ENCODE results near the gene RRP9. TPM values are rescaled to one million over a fixed set of nuclear protein-coding genes. Genes with fewer than 3 reads are reported as not detected.

RRP9 gene
- total RNA-seq, 1 experiment from 2014 or later: 49.9 TPM

DNA sequence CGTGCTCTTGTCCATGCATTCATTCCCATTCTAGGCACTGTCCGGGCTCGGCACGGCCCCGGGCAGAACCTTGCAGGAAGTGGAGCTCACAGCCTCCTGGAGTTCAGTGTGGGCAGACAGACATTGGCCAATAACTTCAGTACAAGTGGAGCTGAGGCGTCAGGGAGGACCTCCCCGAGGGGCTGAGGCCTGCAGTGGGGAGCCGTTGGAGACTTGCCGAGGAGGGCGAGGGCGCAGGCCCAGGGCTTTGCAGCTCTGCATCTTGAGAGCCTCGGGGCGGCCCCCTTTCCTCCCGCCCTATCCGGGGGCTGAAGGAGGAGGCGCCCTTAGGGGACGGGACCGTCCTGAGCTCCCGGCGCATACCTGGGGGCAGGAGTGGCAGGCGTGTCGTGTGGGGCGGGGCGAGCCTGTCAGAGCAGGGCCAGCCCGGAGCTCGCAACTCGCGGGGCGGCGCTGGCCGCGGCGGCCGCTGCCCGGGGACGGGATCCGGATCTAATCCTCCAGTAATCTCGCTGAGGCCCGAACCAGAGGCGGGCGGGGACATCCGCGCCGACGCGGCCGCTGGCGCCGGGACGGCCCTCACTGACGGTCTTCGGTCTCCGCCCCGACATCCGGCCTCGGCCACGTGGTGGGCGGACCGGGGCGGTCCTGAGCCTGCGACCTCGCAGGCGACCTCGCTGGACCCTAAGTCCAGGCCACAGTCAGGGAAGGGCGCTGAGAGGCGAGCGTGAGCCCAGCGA is 41.3 kb upstream of the RRP9 start, which contains the start of gene ACY1 (continued):
- TF ChIP-seq IRF2 (CRISPR knock-in tag; IDR thresholded peaks at IDR 0.05; ENCODE audit: borderline replicate concordance, low read depth): no peak
- TF ChIP-seq, protein P1, sequence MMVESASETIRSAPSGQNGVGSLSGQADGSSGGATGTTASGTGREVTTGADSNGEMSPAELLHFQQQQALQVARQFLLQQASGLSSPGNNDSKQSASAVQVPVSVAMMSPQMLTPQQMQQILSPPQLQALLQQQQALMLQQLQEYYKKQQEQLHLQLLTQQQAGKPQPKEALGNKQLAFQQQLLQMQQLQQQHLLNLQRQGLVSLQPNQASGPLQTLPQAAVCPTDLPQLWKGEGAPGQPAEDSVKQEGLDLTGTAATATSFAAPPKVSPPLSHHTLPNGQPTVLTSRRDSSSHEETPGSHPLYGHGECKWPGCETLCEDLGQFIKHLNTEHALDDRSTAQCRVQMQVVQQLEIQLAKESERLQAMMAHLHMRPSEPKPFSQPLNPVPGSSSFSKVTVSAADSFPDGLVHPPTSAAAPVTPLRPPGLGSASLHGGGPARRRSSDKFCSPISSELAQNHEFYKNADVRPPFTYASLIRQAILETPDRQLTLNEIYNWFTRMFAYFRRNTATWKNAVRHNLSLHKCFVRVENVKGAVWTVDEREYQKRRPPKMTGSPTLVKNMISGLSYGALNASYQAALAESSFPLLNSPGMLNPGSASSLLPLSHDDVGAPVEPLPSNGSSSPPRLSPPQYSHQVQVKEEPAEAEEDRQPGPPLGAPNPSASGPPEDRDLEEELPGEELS (CRISPR knock-in tag; IDR thresholded peaks at IDR 0.05): peak; percentile 93
- TF ChIP-seq ZNF232 (CRISPR knock-in tag; IDR thresholded peaks at IDR 0.05): peak; percentile 93

DNA sequence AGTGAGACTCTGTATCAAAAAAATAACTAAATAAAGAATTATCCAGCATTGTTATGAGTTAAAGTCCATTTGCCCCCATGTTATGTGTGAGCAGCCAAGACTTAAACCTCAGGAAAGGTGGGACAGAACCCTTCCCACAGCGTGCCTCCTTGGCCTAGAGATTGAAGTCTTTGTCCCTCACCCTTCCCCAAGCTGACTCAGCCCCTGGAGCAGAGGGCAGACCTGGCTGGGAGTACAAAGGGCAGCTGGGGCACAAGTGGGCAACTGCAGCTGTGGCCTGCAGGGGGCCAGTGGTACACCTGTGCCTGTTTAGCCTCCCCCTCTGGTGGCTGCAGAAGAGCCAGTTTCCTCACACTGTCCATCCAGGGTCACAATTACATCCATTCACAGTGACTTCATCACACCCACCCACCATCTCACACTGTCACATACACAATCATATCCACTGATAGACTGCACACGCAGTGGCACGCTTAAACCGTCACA is 40.7 kb upstream of the RRP9 start:
- H3K4me3 Mint-ChIP-seq: peak overlapping the region; percentile 84
- CTCF ChIA-PET: interaction anchor here (0.6 to 4.4 kb wide), 30 partner anchors 9 to 403 kb away, joined by 3 to 60 read pairs (median 4); partner anchors contain the start of genes ABHD14A, ABHD14B, DUSP7 and GPR62
- POLR2A ChIA-PET: interaction anchor here (0.8 to 2.4 kb wide), 8 partner anchors 9 to 172 kb away, joined by 3 to 23 read pairs (median 6); partner anchors contain the start of genes ABHD14B, PCBP4, POC1A and RPL29
- peak; percentile 66 for DNase-seq (ENCODE audit: low spot score)
- H3K27me3 Mint-ChIP-seq (ENCODE audit: low read depth): peaks cover 9% of the 10 kb centered on the region
- peak overlapping the region; percentile 94 for H3K27ac Mint-ChIP-seq
- peaks cover 2% of the 10 kb centered on the region; the same call in 1 of the 2 replicates for H3K36me3 Mint-ChIP-seq
- ATAC-seq: peak; percentile 65
- H3K4me1 Mint-ChIP-seq: peaks cover 21% of the 10 kb centered on the region
- no peaks in the 10 kb centered on the region for H3K9me3 Mint-ChIP-seq
- TF ChIP-seq JUN (CRISPR knock-in tag; IDR thresholded peaks at IDR 0.05): no peak
- TF ChIP-seq, protein P2, sequence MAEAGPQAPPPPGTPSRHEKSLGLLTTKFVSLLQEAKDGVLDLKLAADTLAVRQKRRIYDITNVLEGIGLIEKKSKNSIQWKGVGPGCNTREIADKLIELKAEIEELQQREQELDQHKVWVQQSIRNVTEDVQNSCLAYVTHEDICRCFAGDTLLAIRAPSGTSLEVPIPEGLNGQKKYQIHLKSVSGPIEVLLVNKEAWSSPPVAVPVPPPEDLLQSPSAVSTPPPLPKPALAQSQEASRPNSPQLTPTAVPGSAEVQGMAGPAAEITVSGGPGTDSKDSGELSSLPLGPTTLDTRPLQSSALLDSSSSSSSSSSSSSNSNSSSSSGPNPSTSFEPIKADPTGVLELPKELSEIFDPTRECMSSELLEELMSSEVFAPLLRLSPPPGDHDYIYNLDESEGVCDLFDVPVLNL (CRISPR knock-in tag; IDR thresholded peaks at IDR 0.05; ENCODE audit: borderline replicate concordance, low read depth): no peak
- TF ChIP-seq, protein P3, sequence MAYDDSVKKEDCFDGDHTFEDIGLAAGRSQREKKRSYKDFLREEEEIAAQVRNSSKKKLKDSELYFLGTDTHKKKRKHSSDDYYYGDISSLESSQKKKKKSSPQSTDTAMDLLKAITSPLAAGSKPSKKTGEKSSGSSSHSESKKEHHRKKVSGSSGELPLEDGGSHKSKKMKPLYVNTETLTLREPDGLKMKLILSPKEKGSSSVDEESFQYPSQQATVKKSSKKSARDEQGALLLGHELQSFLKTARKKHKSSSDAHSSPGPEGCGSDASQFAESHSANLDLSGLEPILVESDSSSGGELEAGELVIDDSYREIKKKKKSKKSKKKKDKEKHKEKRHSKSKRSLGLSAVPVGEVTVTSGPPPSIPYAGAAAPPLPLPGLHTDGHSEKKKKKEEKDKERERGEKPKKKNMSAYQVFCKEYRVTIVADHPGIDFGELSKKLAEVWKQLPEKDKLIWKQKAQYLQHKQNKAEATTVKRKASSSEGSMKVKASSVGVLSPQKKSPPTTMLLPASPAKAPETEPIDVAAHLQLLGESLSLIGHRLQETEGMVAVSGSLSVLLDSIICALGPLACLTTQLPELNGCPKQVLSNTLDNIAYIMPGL (CRISPR knock-in tag; IDR thresholded peaks at IDR 0.05): no peak
- TF ChIP-seq, protein P4, sequence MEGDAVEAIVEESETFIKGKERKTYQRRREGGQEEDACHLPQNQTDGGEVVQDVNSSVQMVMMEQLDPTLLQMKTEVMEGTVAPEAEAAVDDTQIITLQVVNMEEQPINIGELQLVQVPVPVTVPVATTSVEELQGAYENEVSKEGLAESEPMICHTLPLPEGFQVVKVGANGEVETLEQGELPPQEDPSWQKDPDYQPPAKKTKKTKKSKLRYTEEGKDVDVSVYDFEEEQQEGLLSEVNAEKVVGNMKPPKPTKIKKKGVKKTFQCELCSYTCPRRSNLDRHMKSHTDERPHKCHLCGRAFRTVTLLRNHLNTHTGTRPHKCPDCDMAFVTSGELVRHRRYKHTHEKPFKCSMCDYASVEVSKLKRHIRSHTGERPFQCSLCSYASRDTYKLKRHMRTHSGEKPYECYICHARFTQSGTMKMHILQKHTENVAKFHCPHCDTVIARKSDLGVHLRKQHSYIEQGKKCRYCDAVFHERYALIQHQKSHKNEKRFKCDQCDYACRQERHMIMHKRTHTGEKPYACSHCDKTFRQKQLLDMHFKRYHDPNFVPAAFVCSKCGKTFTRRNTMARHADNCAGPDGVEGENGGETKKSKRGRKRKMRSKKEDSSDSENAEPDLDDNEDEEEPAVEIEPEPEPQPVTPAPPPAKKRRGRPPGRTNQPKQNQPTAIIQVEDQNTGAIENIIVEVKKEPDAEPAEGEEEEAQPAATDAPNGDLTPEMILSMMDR (IDR thresholded peaks at IDR 0.05): peak; percentile 55
- TF ChIP-seq, protein P5, sequence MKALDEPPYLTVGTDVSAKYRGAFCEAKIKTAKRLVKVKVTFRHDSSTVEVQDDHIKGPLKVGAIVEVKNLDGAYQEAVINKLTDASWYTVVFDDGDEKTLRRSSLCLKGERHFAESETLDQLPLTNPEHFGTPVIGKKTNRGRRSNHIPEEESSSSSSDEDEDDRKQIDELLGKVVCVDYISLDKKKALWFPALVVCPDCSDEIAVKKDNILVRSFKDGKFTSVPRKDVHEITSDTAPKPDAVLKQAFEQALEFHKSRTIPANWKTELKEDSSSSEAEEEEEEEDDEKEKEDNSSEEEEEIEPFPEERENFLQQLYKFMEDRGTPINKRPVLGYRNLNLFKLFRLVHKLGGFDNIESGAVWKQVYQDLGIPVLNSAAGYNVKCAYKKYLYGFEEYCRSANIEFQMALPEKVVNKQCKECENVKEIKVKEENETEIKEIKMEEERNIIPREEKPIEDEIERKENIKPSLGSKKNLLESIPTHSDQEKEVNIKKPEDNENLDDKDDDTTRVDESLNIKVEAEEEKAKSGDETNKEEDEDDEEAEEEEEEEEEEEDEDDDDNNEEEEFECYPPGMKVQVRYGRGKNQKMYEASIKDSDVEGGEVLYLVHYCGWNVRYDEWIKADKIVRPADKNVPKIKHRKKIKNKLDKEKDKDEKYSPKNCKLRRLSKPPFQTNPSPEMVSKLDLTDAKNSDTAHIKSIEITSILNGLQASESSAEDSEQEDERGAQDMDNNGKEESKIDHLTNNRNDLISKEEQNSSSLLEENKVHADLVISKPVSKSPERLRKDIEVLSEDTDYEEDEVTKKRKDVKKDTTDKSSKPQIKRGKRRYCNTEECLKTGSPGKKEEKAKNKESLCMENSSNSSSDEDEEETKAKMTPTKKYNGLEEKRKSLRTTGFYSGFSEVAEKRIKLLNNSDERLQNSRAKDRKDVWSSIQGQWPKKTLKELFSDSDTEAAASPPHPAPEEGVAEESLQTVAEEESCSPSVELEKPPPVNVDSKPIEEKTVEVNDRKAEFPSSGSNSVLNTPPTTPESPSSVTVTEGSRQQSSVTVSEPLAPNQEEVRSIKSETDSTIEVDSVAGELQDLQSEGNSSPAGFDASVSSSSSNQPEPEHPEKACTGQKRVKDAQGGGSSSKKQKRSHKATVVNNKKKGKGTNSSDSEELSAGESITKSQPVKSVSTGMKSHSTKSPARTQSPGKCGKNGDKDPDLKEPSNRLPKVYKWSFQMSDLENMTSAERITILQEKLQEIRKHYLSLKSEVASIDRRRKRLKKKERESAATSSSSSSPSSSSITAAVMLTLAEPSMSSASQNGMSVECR (CRISPR knock-in tag; IDR thresholded peaks at IDR 0.05; ENCODE audit: borderline replicate concordance): no peak
- no peak for TF ChIP-seq CREM (CRISPR knock-in tag; IDR thresholded peaks at IDR 0.05)
- TF ChIP-seq ELF4 (CRISPR knock-in tag; IDR thresholded peaks at IDR 0.05; ENCODE audit: low read depth): no peak
- no peak for TF ChIP-seq RORB (CRISPR knock-in tag; IDR thresholded peaks at IDR 0.05)
- TF ChIP-seq, protein P6, sequence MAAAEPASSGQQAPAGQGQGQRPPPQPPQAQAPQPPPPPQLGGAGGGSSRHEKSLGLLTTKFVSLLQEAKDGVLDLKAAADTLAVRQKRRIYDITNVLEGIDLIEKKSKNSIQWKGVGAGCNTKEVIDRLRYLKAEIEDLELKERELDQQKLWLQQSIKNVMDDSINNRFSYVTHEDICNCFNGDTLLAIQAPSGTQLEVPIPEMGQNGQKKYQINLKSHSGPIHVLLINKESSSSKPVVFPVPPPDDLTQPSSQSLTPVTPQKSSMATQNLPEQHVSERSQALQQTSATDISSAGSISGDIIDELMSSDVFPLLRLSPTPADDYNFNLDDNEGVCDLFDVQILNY (CRISPR knock-in tag; IDR thresholded peaks at IDR 0.05): no peak
- no peak for TF ChIP-seq JAZF1 (CRISPR knock-in tag; IDR thresholded peaks at IDR 0.05)
- TF ChIP-seq FOXP1 (CRISPR knock-in tag; IDR thresholded peaks at IDR 0.05; ENCODE audit: borderline replicate concordance): peak; percentile 53; the same call in 1 of the 2 replicates
- TF ChIP-seq, protein P7, sequence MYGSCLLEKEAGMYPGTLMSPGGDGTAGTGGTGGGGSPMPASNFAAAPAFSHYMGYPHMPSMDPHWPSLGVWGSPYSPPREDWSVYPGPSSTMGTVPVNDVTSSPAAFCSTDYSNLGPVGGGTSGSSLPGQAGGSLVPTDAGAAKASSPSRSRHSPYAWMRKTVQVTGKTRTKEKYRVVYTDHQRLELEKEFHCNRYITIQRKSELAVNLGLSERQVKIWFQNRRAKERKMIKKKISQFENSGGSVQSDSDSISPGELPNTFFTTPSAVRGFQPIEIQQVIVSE (CRISPR knock-in tag; IDR thresholded peaks at IDR 0.05; ENCODE audit: borderline replicate concordance): no peak
- TF ChIP-seq, protein P8, sequence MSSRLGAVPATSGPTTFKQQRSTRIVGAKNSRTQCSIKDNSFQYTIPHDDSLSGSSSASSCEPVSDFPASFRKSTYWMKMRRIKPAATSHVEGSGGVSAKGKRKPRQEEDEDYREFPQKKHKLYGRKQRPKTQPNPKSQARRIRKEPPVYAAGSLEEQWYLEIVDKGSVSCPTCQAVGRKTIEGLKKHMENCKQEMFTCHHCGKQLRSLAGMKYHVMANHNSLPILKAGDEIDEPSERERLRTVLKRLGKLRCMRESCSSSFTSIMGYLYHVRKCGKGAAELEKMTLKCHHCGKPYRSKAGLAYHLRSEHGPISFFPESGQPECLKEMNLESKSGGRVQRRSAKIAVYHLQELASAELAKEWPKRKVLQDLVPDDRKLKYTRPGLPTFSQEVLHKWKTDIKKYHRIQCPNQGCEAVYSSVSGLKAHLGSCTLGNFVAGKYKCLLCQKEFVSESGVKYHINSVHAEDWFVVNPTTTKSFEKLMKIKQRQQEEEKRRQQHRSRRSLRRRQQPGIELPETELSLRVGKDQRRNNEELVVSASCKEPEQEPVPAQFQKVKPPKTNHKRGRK (CRISPR knock-in tag; IDR thresholded peaks at IDR 0.05; ENCODE audit: borderline replicate concordance): no peak
- no peak for TF ChIP-seq ZNF317 (CRISPR knock-in tag; IDR thresholded peaks at IDR 0.05; ENCODE audit: borderline replicate concordance, low read depth)
- TF ChIP-seq ZNF396 (CRISPR knock-in tag; IDR thresholded peaks at IDR 0.05; ENCODE audit: borderline replicate concordance): no peak

All from WTC11 (cell line).